MCF 10A (cell line): ENCODE measurements around the gene RPS15. TPM values are rescaled to one million over a fixed set of nuclear protein-coding genes. Genes with fewer than 3 reads are reported as not detected.
"Not testable (repeated sequence)": the region's sequence is repeated elsewhere in the genome, so short reads cannot be mapped to it uniquely, and the experiment has no call there.

Experiments used
- BruUV-seq: library from RNA; stranded (reverse); fragments of 400-500 nt; replicated peaks from 2 replicates; lab custom pipeline; 2021; lab: Mats Ljungman, UMichigan
- CTCF ChIA-PET: fragments of 300-600 bp; sonication (Branson Sonifier 250); formaldehyde crosslinking; extraction: SDS; loops from one replicate; lab custom pipeline; 2021; ENCODE audit warnings: antibody characterized with exemption, inconsistent platforms; lab: Yijun Ruan, JAX
- POLR2A ChIA-PET: fragments of 300-600, 350-650 bp; sonication (Branson Sonifier 250); formaldehyde crosslinking; extraction: SDS; loops from one replicate; lab custom pipeline; 2020; ENCODE audit warnings: antibody characterized with exemption, inconsistent platforms; lab: Yijun Ruan, JAX
- DNase-seq: peaks from one replicate; pipeline ENCODE4 v3.0.0-alpha.2; 2018; ENCODE audit not compliant: unreplicated experiment
- H3K27ac Mint-ChIP-seq: one replicate; pipeline ENCODE4 v1.8.0; 2022; ENCODE audit warnings: mild to moderate bottlenecking, low read depth, mixed read lengths; ENCODE audit not compliant: unreplicated experiment
- H3K27me3 Mint-ChIP-seq: one replicate; pipeline ENCODE4 v1.8.0; 2022; ENCODE audit warnings: mixed read lengths; ENCODE audit not compliant: insufficient read depth, unreplicated experiment
- H3K36me3 Mint-ChIP-seq: one replicate; pipeline ENCODE4 v1.8.0; 2022; ENCODE audit warnings: mild to moderate bottlenecking, moderate library complexity, mixed read lengths; ENCODE audit not compliant: insufficient read depth, unreplicated experiment
- H3K4me1 Mint-ChIP-seq: one replicate; pipeline ENCODE4 v1.8.0; 2022; ENCODE audit warnings: mixed read lengths; ENCODE audit not compliant: insufficient read depth, unreplicated experiment
- H3K4me3 Mint-ChIP-seq: one replicate; pipeline ENCODE4 v1.8.0; 2022; ENCODE audit warnings: mild to moderate bottlenecking, moderate library complexity, mixed read lengths; ENCODE audit not compliant: unreplicated experiment
- H3K9me3 Mint-ChIP-seq: one replicate; pipeline ENCODE4 v1.8.0; 2022; ENCODE audit warnings: mixed read lengths; ENCODE audit not compliant: unreplicated experiment
- intact Hi-C: fragments of 100-400 bp; cut with micrococcal nuclease; formaldehyde crosslinking; loops from 2 replicates; pipeline ENCODE4 v1.14.1; 2022
- total RNA-seq: library from RNA; stranded (reverse); gene quantifications from 2 replicates; pipeline ENCODE4 v1.2.3, GENCODE V29; 2022
- TF ChIP-seq, protein P1 (sequence below): fragments of 200-600 bp; IDR thresholded peaks from one replicate; pipeline ENCODE4 v1.8.0; 2022; ENCODE audit warnings: antibody characterized with exemption, mild to moderate bottlenecking; ENCODE audit not compliant: unreplicated experiment

The RPS15 gene
- total RNA-seq, 1 experiment from 2014 or later = 1,168 TPM

DNA sequence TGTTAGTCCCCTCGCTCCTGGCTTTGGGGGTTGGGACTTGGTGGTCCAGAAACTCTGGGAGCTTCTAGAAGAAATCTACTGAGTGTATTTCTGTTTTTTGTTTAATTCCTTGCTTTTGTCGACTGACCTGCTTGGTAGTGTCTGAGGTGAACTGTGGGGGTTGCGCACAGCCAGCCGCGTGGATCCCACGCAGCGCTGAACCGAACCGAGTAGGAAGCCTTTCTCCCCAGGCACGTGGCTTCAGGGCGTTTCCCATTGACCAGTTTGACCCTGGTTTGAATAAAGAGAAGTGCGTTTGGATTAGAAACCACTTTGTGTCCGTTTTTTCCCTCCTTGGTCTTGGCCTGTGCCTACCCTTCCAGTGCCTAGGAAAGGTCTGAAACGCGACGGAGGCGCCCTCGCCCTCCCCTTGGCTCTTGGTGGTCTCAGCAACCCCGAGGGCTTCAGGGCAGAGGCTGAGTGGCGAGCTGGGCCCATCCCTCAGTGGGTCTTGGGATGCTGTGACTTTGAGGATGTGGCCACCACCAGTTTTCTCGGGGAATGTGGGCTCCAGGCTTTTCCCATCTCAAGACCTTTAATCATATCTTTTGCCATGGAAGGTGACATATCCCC is 2.7 kb upstream of the RPS15 start:
- CTCF ChIA-PET = interaction anchor here (0.8 to 1.2 kb wide), 4 partner anchors 10 to 25 kb away, joined by 3 to 4 read pairs (median 4); no protein-coding TSS in a partner anchor
- no peak overlapping the region for H3K4me3 Mint-ChIP-seq
- H3K4me1 Mint-ChIP-seq = no peaks in the 10 kb centered on the region
- H3K36me3 Mint-ChIP-seq = peaks cover 75% of the 10 kb centered on the region
- H3K27me3 Mint-ChIP-seq = no peaks in the 10 kb centered on the region
- no peaks in the 10 kb centered on the region for H3K9me3 Mint-ChIP-seq
- POLR2A ChIA-PET = no interaction called here
- intact Hi-C loops = no loop called here
- no peak for DNase-seq
- TF ChIP-seq, protein P1, sequence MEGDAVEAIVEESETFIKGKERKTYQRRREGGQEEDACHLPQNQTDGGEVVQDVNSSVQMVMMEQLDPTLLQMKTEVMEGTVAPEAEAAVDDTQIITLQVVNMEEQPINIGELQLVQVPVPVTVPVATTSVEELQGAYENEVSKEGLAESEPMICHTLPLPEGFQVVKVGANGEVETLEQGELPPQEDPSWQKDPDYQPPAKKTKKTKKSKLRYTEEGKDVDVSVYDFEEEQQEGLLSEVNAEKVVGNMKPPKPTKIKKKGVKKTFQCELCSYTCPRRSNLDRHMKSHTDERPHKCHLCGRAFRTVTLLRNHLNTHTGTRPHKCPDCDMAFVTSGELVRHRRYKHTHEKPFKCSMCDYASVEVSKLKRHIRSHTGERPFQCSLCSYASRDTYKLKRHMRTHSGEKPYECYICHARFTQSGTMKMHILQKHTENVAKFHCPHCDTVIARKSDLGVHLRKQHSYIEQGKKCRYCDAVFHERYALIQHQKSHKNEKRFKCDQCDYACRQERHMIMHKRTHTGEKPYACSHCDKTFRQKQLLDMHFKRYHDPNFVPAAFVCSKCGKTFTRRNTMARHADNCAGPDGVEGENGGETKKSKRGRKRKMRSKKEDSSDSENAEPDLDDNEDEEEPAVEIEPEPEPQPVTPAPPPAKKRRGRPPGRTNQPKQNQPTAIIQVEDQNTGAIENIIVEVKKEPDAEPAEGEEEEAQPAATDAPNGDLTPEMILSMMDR = no peak
- no peak overlapping the region for H3K27ac Mint-ChIP-seq
- no TSS peak for BruUV-seq

DNA sequence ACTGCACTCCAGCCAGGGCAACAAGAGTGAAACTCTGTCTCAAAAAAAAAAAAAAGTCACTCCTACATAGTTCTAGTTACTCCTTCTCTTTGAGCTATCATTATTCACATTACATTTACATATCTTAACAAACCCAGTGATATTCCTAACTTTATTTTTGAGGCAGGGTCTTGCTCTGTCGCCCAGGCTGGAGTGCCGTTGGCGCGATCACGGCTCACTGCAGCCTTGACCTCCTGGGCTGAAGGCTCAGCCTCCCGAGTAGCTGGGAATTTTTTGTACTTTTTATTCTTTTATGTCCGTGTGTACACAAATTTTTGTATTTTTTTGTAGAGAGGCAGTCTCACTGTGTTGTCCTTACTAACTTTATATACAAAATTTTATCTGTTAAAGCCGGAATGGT is 587 bp upstream of the RPS15 start:
- Mint-ChIP-seq H3K27ac (no peak overlapping the region), H3K27me3 (no peaks in the 10 kb centered on the region), H3K4me1 (peaks cover 2% of the 10 kb centered on the region), H3K36me3 (peaks cover 75% of the 10 kb centered on the region), H3K4me3 (no peak overlapping the region), H3K9me3 (no peaks in the 10 kb centered on the region)
- TF ChIP-seq, protein P1 = no peak
- ChIA-PET POLR2A (interaction anchor here (1.2 to 1.4 kb wide), 2 partner anchors 20 to 162 kb away, joined by 3 to 4 read pairs; partner anchors contain the start of gene FAM174C), CTCF (interaction anchor here (0.6 to 1.4 kb wide), 6 partner anchors 9 to 153 kb away, joined by 3 to 5 read pairs (median 3); no protein-coding TSS in a partner anchor)
- DNase-seq = no peak
- no TSS peak for BruUV-seq
- intact Hi-C loops = loop anchor here (1.0 to 2.0 kb wide), 2 partner anchors 76 to 159 kb away; partner anchors contain the start of gene ADAMTSL5

DNA sequence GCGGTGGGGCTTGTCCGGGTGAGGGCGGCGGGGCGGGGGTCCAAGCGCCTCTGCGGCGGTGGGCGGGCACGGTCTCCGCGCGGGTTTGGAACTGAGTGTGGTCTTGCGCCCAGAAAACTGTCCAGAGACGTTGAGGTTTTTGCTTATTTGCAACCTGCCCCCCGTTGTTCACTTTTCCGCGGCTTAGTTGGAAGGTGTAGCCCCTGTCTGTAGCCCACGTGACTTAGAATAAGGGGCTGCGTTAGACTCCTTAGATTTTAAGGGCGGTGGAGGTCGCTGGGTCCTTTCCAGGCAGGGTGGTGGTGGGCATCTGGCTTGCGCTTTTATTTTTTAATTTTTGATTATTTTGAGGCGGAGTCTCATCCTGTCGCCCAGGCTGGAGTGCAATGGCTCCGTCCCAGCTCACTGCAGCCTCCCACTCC is 748 bp downstream of the RPS15 start:
- CTCF ChIA-PET = interaction anchor here (1.3 kb wide), 1 partner anchor 8 kb away, joined by 3 read pairs; no protein-coding TSS in a partner anchor
- no peaks in the 10 kb centered on the region for H3K9me3 Mint-ChIP-seq
- H3K4me3 Mint-ChIP-seq = peak overlapping the region; percentile 98
- peaks cover 6% of the 10 kb centered on the region for H3K4me1 Mint-ChIP-seq
- H3K27ac Mint-ChIP-seq = peak overlapping the region; percentile 100
- intact Hi-C loops = loop anchor here (1.0 to 2.0 kb wide), 2 partner anchors 74 to 160 kb away; partner anchors contain the start of gene ADAMTSL5
- no peak for DNase-seq
- TF ChIP-seq, protein P1 = no peak
- POLR2A ChIA-PET = interaction anchor here (0.9 to 1.7 kb wide), 5 partner anchors 15 to 55 kb away, joined by 3 to 4 read pairs (median 3); no protein-coding TSS in a partner anchor
- H3K36me3 Mint-ChIP-seq = peaks cover 79% of the 10 kb centered on the region
- H3K27me3 Mint-ChIP-seq = no peaks in the 10 kb centered on the region
- BruUV-seq = no TSS peak

DNA sequence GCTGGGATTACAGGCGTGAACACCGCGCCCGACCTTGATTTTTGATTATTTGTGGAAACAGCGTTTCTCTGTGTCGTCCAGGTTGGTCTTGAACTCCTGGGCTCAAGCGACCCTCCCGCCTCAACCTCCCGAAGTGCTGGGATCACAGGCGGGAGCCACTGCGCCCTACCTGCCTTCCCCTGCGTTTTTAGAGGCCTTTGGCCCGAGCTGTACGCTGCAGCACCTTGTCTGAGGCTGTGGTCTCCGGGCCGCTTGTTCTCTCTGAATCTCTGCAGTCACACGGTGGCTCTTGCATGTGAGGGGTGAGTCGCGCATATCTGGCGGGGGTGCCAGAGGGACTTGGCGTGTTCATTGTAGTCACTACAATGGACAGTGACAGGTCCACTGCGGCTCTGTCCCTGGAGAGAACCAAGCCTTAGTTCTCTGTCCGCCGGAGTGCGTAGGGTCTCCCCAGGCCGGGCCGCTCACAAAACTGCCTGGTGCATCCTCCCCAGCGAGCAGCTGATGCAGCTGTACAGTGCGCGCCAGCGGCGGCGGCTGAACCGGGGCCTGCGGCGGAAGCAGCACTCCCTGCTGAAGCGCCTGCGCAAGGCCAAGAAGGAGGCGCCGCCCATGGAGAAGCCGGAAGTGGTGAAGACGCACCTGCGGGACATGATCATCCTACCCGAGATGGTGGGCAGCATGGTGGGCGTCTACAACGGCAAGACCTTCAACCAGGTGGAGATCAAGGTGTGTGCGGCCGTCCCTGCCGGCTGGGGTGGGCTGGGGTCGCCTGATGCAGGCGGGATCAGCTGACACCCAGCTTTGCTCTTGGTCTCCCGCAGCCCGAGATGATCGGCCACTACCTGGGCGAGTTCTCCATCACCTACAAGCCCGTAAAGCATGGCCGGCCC is 1.6 kb downstream of the RPS15 start:
- Mint-ChIP-seq H3K36me3 (peaks cover 80% of the 10 kb centered on the region), H3K27ac (peak overlapping the region; percentile 100), H3K4me3 (peak overlapping the region; percentile 98)
- DNase-seq, H3K27me3 Mint-ChIP-seq, H3K9me3 Mint-ChIP-seq, H3K4me1 Mint-ChIP-seq, BruUV-seq: not testable (repeated sequence)
- ChIA-PET POLR2A (interaction anchor here (0.7 to 1.7 kb wide), 9 partner anchors 14 to 418 kb away, joined by 3 to 5 read pairs (median 3); partner anchors contain the start of genes CIRBP and FAM174C), CTCF (interaction anchor here (0.6 to 1.3 kb wide), 3 partner anchors 7 to 16 kb away, joined by 3 read pairs; no protein-coding TSS in a partner anchor)
- intact Hi-C loops = loop anchor here (2.0 kb wide), 1 partner anchor 161 kb away; no protein-coding TSS in a partner anchor
